GM19239 (cell line): Measurements from ENCODE around the gene OR8H3.
"Not testable (repeated sequence)": the region's sequence is repeated elsewhere in the genome, so short reads cannot be mapped to it uniquely, and the experiment has no call there.

Experiments
- DNase-seq: peaks from one replicate; pipeline ENCODE4 v3.0.0; 2011; ENCODE audit warnings: low spot score; ENCODE audit not compliant: insufficient read length
- FAIRE-seq: peaks from 2 replicates; lab custom pipeline; 2011; peaks lifted over from hg19 to GRCh38; lab: Jason Lieb, UNC

OR8H3 gene, protein sequence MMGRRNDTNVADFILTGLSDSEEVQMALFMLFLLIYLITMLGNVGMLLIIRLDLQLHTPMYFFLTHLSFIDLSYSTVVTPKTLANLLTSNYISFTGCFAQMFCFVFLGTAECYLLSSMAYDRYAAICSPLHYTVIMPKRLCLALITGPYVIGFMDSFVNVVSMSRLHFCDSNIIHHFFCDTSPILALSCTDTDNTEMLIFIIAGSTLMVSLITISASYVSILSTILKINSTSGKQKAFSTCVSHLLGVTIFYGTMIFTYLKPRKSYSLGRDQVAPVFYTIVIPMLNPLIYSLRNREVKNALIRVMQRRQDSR

DNA sequence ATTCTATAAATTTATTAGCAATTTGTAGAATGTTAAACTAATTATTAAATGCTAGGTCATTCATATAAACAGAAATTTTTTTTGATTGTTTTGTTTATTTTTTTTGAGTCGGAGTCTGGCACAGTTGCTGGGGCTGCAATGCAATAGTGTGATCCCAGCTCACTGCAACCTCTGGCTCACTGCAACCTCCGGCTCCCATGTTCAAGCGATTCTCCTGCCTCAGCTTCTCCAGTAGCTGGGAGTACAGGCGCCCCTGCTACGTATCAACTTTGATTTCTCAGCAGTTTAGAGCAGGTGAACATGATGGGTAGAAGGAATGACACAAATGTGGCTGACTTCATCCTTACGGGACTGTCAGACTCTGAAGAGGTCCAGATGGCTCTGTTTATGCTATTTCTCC is at the start of gene OR8H3:
TSS of gene OR8H3 (plus strand) at position 301 of the 400 bp plus-strand sequence. CDS start at position 301, 0 bp downstream.
- no peak for DNase-seq
- no peak for FAIRE-seq

GRCh38 chr11:56089697-56090096 is 32.5 kb upstream of the OR8H3 start:
- DNase-seq (no peak), FAIRE-seq (no peak)

DNA sequence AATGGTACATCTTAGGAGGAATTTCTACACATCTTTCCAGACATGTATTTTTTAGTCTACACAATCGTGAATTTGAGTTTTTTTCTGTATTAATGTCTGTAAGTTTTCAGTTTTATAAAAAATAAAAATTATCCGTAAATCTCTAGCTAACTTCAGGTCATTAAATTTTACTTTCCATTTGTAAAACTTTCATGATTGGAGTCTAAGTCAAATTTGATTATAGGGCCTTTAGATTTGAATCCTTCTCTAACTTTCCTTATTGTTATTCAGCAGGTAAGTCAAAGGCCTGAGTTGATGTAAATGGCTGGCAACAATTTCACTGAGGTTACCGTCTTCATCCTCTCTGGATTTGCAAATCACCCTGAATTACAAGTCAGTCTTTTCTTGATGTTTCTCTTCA is 29.2 kb upstream of the OR8H3 start, which contains the start of gene OR8I2:
TSS of gene OR8I2 (plus strand) at position 301 of the 400 bp plus-strand sequence. CDS start at position 301, 0 bp downstream.
- FAIRE-seq: no peak
- no peak for DNase-seq

- DNase-seq (no peak), FAIRE-seq (no peak)
Observed at GRCh38 chr11:56103210-56103737, 18.9 kb upstream of the OR8H3 start, which contains the start of gene OR8H2. TSS of gene OR8H2 (plus strand) at chr11:56103687. CDS start at chr11:56105043, 1,356 bp downstream.

DNA sequence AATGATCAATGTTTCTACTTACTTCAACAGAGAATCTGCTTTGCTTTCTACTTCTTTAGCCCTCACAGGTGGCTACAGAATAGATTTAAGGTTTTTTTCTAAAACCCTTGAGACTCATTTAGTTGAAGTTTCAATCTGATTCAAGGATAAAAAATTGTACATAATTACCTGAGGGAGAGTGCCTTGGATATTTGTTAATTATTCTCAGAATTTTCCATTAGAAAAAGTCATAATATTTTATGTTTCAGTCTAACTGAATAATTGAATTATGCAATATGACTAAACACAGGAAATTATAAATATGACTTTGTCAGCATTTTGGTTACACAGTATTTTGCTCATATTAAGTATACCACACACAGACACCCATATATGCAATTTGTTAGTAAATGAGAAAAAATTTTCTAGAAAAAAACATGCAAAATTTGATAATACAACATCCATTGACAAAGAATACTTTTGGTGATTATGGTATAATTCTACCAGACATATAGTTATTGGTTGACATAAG is 18.0 kb downstream of the OR8H3 start, which contains the start of gene OR8J3:
TSS of gene OR8J3 (minus strand) at position 51 of the 511 bp plus-strand sequence. CDS start 2,483 bp downstream, outside the sequence.
- no peak for FAIRE-seq
- no peak for DNase-seq

DNA sequence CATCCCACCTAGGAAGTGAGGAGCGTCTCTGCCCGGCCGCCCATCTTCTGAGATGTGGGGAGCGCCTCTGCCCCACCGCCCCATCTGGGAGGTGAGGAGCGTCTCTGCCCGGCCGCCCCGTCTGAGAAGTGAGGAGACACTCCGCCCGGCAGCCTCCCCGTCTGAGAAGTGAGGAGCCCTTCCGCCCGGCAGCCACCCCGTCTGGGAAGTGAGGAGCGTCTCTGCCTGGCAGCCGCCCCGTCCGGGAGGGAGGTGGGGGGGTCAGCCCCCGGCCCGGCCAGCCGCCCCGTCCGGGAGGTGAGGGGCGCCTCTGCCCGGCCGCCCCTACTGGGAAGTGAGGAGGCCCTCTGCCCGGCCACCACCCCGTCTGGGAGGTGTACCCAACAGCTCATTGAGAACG is 21.5 kb downstream of the OR8H3 start:
- not testable (repeated sequence) for DNase-seq, FAIRE-seq

DNA sequence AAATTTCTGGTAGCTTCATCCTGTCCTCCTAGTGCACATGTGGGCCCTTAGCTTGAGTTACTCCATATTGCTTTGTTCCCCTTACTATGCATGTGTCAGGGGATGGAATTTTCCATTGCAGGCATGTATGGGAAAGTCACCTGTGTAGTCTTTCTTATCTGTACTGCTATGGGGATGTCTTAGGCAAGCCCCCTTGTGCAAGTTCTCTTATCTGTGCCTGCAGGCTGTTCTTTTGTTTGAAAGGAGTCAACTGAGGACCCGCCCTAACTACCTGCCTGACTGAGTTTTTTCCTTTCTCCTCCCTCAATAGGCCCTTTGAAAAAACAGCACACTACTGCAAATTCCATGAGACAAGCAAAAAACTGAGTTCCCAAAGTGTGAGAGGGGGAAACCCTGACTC is 29.2 kb downstream of the OR8H3 start:
- no peak for FAIRE-seq
- DNase-seq: no peak

DNA sequence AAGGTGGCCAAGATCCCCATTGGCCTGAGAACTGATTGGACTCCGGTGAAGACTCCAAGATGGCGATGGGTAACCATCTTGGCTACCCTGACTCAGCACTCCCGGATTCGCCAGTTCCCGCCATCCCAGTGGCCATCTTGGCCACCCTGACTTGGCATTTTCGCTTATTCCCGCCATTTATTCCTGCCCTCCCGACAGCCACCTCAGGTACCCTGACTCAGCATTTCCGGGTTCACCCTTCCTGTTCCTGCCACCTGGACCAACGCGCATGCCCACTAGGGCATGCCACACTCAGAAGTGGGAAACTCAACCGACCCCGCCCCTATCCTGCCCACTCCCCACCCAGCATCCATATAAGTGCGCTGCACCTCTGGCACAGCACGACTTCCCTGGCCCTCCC is 30.2 kb downstream of the OR8H3 start:
- DNase-seq (no peak), FAIRE-seq (no peak)

DNA sequence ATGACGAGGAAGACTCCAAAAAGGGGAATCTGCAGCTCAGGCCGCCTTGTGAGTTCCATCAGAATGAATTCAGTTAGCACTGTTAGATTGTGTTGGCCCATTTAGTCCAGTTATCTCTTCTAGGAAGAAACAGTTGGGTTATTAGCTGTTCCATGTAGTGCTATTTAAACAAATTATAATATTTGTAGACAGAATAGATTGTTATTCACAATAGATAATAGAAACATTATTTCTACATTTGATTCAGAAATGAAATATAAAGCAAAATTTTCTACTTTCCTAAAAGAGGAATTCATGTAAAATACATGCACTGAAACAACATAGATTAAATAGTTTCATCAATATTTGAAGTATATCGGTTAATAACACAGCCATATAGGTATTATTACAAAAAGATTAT is 38.0 kb downstream of the OR8H3 start, which contains the start of gene OR8K5:
TSS of gene OR8K5 (minus strand) at position 101 of the 400 bp plus-strand sequence. CDS start at position 101, 0 bp downstream.
- DNase-seq: no peak
- FAIRE-seq: no peak

- FAIRE-seq (no peak), DNase-seq (no peak)
Observed at GRCh38 chr11:56163804-56164203, 41.6 kb downstream of the OR8H3 start.

GRCh38 chr11:56172256-56172830 is 50.2 kb downstream of the OR8H3 start:
- FAIRE-seq (no peak), DNase-seq (no peak)
